GM12891 (cell line): ENCODE data around the gene FXYD3.

Experiments used
- POLR2A ChIP-seq: IDR thresholded peaks from 2 replicates; pipeline ENCODE4 v1.6.1; 2011; ENCODE audit warnings: low read depth, low read length, control low read depth
- POLR2AphosphoS5 ChIP-seq: IDR thresholded peaks from 2 replicates; pipeline ENCODE4 v1.6.1; 2011; ENCODE audit warnings: low read depth, low read length, control low read depth
- POU2F2 ChIP-seq: IDR thresholded peaks from 2 replicates; pipeline ENCODE4 v1.6.1; 2011; ENCODE audit warnings: low read depth, mild to moderate bottlenecking, control low read depth, low read length, moderate library complexity
- SPI1 ChIP-seq: IDR thresholded peaks from 2 replicates; pipeline ENCODE4 v1.6.1; 2011; ENCODE audit warnings: low read depth, low read length, control low read depth

DNA sequence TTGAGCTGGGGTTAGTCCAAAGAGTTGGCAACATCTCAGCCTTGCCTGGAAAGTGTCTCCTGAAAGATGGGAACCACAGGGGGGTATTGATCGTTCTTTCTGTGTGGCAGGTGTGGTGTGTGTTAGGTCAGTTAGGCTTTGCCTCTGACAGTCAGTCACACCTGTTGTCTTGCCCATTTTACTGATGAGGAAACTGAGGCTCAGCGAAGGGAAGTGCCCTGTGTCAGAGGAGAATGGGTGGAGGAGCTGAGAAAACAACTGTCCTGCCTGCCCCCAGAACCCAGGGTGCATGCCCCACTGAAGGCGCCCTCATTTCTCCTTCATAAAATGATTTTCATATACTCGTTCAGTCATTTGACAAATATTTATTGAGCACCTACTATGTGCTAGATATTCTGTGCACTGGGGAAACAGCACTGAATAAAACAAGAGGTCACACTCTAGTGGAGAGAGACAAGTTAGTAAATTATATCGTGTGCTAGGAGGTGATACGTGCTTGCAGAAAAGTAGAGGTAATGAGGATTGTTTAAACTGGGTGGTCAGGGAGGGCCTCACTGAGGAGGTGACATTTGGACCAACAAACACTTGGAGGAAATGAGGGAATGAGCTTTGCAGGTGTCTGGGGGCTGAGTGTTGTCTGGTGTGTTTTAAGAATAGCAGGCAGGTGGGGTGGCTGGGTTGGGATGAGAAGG lies 40.5 kb downstream of the FXYD3 start:
- TF ChIP-seq POU2F2 (no peak), POLR2AphosphoS5 (no peak), SPI1 (no peak), POLR2A (no peak)
